ENCODE data around the gene ORAI1.
"Not testable (repeated sequence)": the region's sequence is repeated elsewhere in the genome, so short reads cannot be mapped to it uniquely, and the experiment has no call there.

Gene ORAI1

GRCh38 chr12:121626087-121626852, at the start of gene ORAI1:
Gene ORAI1, plus strand, starts transcription at chr12:121626530.
- DNase-seq = peak; percentile 99

DNA sequence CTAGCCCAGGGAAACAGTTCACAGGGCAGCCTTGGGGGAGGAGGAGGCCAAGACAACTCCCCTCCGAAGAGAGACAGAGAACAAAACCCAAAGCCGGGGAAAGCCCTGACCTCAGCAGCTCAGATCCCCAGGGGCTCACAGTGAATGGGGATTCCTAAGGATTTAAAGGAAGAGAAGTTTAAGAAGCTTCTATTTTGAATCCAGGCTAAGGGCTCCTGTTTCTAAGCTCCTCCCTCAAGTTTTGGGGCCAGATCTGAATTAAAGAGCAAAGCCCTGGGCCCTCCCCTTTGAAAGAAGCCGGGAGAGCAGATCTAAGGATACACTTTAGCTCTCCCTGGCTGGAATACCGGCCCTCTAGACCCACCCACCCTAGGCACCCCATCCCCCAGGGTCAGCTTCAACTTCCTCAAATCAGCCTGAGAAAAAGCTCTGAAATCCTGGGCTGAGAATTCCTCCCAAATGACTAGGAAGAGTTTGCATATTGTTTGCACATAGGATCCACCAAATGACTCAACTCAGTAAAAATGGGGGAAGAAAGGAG, 49.4 kb upstream of the ORAI1 start:
- DNase-seq = no peak

- DNase-seq = no peak
Measured at GRCh38 chr12:121577443-121578180, 48.7 kb upstream of the ORAI1 start.

DNA sequence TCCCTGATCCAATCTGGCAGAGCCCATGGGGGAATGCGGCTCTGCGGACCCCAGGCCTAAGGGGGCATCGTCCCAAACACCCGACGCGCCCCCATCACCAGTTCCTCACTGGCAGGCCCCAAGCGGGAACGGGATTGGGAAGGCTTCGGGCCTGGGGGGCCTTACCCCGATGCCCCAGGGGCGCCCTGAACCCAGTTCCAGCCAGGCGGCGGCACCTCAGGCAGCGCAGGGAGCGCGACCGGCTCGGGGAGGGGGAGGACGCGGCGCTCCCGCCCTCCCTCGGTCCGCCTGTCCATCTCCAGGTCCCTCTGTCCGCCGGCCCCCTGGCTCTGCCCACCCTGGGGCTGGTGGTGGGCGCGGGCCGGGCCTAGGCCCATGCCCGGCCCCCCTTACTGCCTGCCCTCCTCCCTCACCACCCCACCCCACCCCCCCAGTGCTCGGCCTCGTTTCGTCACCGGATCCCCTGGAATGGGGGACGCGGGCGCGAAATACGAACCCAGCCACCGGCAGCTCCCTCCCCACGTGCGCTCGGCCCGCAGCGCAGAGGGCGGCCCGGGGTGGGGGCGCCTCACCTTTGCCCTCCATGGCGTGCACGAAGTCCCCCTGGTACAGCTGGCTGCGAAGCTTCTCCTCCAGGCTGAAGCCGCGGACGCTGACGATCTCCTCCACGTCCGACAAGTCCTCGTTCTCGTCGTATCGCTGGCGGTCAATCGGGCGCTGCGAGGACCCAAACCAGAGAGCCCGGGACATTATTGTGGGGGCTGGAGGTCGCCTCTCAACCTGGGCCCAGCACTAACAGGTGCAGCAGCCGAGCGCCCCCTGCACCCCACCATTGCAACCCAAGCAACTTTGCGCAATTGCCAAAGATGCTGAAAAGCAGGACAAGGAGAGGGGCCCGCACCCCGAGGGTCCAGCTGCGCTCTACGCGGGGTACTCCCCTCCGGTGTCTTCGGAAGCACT, 47.8 kb upstream of the ORAI1 start:
- DNase-seq = no peak

DNA sequence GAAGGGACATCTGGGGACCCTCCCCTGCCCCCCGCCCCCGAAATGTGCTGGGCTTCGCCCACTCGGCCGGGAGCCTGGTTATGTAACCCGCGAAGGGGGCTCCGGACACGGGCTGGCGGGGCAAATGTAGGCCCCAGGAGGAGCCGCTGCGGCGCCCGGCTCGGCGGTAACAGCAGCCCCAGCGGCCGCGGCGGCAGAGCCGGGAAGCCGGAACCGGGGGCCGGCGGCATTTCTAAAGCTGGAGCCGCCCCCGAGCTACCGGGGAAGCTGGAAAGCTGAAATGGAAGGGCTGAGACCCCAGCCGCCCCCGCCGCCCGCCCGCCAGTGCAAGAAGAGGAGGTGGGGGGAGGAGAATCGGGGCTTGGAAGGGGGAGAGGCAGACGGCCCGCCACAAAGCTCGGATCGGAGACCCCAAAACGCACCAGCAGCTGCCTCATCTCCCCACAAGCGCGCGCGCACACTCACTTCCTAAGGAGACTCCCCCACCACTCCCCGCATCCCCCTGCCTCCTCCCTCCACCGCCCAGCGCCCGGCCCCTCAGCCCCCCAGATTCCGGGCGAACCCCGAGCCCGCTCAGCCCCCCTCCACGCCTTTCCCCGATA, 47.0 kb upstream of the ORAI1 start:
- DNase-seq = peak; percentile 71

DNA sequence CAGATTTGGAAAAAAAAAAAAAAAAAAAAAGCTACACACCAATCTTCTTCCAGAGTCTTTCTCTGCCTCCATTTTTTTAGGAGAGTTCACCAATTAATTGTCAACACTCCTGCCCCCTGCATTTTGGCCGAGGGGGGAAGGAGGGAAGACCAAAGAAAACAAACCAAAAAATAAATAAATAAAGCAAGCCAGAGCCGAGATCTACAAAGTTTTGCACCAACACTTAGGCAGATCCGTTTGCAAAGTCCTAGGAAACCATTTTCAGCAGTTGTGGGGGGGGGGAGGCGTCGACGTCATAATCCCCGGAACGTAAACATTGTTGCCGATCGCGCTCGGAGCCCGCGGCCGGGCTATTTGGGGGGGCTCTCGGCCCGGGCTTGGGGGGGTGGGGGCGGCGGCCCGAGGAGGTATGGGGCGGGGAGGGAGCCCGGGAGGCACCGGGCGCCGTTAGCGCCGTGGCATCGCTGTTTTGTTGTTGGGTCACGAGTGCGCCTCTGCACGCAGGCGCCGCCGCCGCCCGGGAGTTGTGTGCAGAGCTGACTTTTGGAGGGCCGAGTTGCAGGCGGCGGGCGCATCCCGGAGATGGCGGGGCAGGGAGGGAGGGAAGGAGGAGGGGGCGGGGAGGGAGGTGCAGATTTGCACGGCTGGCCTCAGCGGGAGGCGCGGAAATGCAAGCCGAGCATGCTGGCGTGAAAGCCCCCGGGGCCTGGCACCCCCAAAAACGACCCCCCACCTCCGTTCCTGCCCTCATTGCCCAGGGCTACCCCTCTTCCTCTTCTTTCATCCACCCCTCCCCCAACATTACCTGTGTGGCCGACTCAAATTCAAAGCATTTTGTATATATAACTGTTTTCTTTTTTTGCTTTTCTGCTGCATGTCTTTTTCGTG, 46.1 kb upstream of the ORAI1 start:
- DNase-seq = peak; percentile 84

DNA sequence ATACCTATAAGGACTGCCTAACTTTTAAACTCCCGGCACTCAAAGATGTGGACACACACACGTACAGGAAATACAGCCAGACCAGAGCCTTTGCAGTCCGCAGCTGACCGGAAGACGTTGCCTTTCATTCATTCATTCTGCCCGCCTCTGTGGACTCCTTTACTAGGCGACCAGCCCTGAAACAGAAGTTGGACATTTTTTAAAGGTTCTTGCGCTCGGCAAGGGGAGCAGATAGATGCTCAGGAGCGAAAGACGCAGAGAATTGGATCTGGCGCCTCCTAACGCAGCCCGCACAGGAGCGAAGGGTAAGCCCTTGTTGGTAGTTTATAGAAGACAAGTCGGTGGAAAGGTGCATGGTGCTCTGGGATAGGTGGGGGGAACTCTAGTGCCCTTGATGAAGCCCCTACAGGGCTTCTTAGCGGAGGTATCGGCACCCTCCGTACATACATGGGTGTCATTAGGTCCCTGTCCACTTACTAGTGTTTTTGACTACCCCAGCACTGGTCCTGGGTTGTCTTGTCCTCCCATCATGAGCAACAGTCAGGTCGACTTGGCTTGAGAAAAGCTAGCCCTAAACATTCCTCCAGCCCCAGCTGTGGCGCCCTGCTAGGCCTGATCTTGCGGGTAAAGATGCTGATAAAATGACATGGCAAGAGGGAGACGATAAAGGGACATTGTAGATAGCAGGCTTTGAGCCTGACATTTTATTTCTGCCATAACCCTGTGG, 45.2 kb upstream of the ORAI1 start, which contains the start of gene KDM2B:
Gene KDM2B (minus strand): TSS at position 65 of the 727 bp plus-strand sequence. CDS start 112 bp downstream, outside the sequence.
- DNase-seq = no peak

- no peak for DNase-seq
Measured at GRCh38 chr12:121581686-121582429, 44.5 kb upstream of the ORAI1 start.

DNA sequence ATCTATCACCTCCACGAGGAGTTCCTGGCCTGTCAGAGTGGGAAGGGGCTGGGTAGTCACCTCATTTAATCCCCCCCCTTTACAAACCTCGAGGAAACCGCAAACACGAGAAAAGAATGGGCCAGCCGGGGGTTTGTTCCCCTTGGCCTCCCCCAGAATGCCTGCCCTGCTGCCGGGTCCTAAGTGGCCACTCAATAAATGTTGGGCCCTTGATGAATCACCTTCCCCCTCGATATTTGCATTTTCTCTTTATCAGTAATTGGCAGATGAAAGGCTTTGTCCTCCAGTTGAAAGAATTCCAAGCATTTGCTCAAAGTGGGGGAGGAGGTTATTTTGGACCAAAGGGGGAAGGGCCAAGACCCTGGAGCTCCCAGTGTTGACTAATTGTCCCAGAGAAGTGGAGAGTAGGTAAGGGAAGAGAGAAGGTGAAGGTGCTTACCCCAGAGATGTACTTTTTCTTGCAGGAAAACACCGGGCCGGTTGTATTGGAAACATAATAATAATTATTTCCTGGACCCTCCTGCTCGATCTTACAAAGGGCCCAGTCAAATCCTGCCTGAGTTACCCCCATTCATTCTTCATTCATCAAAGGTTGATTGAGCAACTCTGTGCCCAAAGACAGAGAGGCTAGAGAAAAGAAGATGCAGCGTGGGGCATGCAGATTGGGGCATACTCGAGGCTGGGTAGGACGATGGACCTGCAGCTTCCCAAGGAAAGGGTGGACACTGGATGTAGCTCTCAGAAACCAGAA, 43.6 kb upstream of the ORAI1 start:
- DNase-seq = no peak

DNA sequence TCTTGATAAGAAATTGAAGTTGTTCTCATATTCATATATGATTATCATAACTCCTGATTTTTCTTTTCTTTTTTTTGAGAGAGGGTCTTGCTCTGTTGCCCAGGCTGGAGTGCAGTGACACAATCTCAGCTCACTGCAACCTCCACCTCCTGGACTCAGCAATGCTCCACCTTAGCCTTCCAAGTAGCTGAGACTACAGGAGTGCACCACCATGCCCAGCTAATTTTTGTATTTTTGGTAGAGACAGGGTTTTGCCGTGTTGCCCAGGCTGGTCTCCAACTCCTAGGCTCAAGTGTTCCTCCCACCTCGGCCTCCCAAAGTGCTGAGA, 43.0 kb upstream of the ORAI1 start:
- DNase-seq = not testable (repeated sequence)

DNA sequence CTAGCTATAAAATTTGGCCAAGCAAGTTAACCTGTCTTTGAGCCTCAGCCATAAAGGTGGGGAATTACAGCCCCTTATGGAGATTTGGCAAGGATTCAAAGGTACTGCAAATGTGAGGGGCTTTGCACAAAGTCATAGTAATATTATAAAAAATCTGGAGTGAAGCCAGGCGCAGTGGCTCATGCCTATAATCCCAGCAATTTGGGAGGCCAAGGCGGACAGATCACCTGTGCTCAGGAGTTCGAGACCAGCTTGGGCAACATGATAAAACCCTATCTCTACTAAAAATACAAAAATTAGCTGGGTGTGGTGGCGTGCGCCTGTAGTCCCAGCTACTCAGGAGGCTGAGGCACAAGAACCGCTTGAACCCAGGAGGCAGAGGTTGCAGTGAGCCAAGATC, 41.4 kb upstream of the ORAI1 start:
- not testable (repeated sequence) for DNase-seq

GRCh38 chr12:121590476-121591143, 35.7 kb upstream of the ORAI1 start:
- DNase-seq = peak; percentile 72

DNA sequence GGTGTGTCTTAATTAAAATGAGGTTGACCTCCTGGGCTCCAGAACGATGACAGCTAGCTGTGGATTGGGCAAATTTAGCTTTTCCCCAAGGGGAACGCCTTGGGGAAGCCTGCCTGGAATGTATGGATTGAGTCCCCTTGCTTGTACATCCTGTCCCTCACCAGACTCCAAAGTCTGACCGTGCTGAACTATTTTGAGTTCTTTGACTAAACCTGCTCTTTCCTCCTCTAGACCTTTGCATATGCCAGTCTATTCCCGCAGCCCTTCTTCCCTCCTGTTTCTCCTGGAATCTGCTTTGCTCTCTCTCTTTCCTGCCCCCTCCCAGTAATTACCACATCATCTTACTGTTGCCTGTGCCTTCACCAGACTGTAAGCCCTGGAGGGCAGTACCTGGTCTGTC, 34.0 kb upstream of the ORAI1 start:
- DNase-seq = no peak

- no peak for DNase-seq
Measured at GRCh38 chr12:121595520-121595919, 30.8 kb upstream of the ORAI1 start.

GRCh38 chr12:121596526-121596925, 29.8 kb upstream of the ORAI1 start:
- DNase-seq = no peak

DNA sequence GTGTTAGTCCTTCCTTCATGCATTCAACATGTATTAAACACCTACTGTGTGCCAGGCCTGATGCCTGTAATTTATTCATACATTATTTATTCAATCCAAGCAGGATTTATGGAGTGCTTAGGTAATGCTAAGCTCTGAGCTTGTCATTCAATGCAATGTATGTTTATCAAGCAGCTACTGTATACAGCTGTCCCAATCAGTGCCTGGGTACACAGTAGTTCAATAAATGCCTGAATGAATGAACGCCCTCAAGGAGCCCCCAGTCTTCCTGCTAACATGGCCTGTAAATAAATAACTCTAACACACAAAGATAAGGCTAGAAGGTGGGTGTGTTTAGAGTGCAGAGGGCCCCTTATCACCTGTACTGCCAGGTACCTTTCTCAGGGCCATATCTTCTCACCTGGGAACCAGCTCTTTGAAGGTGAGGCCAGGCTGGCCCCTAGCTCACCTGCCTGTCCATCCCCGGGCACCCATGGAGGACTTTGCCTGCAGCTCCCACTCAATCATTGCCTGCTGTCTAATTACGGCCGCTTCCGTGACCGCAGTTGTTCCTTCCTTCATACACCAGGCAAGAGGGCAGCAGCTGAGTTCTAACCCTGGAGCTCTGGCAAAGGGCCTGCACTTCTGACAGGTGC, 25.5 kb upstream of the ORAI1 start:
- DNase-seq = no peak

DNA sequence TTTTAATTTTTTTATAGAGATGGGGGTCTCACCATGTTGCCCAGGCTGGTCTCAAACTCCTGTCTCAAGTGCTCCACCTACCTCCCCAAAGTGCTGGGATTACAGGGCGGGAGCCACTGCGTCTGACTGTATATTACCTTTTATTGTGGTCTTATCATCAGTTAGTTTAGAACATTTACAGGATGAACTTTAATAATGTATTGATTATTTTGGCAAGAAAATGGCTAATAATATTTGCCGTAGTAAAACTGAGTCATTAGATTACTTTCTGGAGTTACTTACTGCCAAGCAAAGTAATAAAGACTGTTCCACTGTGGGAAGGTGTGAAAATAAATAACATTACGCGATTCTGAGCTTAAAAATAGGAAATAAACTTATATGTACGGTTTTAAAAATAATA, 23.6 kb upstream of the ORAI1 start:
- no peak for DNase-seq

DNA sequence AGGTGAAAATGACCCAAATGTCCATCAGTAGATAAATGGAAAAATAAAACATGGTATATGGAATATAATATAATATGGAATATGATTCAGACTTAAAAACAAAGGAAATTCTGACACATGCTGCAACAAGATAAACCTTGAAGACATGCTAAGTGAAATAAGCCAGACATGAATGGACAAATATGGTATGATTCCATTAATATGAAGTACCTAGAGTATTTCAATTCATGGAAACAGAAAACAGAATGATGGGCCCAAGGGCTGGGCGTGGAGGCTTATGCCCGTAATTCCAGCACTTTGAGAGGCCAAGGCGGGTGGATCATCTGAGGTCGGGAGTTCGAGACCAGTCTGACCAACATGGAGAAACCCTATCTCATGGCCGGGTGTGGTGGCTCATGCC, 22.7 kb upstream of the ORAI1 start:
- no peak for DNase-seq

Measured in activated CD8-positive, alpha-beta memory T cell treated with anti-CD3 and anti-CD28 coated beads, Interleukin-2, amount 50 U/mL, for 48 hours (primary cell).